Measurements from ENCODE around the gene XXYLT1.

DNA sequence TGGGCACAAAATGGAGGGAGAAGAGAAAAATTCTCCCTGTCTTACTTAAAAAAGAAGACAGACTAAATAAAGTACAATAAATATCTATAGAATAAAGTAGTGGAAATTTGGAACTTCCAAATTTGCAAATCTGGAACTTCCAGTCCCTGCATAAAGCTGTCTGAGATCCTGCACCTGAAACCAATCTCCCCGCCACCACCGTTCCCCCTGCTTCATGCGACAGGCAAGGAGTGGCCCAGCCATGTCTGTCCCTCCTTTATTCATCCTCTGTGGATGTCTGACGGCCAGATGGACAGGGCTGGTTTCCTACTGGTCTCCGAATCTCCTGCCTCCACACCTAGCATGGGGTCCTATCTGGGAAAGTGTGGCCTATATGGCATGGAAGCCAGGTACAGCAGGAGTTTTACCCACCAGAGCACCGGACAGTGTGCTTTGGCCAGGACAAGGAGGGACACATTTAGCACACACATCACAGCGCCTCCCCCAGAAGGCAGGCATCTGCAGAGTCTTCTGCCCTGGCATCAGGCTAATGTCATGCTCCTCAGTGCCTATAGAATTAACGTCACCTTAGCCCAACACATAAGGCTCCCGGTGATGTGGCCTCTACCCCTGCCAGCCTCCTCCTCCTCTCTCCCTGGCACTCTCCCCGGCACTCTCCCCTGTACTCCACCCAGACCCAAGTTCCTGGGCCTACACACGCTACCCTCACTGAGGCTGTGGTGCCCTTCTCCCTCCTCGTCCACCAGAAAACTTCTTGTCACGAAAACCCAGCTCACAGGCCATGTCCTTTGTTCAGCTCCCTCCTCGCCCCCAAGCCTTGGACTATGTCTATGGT, 170.8 kb downstream of the XXYLT1 start:
- TF ChIP-seq, protein P1, sequence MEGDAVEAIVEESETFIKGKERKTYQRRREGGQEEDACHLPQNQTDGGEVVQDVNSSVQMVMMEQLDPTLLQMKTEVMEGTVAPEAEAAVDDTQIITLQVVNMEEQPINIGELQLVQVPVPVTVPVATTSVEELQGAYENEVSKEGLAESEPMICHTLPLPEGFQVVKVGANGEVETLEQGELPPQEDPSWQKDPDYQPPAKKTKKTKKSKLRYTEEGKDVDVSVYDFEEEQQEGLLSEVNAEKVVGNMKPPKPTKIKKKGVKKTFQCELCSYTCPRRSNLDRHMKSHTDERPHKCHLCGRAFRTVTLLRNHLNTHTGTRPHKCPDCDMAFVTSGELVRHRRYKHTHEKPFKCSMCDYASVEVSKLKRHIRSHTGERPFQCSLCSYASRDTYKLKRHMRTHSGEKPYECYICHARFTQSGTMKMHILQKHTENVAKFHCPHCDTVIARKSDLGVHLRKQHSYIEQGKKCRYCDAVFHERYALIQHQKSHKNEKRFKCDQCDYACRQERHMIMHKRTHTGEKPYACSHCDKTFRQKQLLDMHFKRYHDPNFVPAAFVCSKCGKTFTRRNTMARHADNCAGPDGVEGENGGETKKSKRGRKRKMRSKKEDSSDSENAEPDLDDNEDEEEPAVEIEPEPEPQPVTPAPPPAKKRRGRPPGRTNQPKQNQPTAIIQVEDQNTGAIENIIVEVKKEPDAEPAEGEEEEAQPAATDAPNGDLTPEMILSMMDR (IDR thresholded peaks at IDR 0.05; ENCODE audit: low read depth, low read length, poor library complexity, severe bottlenecking) = no peak
- TF ChIP-seq EZH2phosphoT487 (IDR thresholded peaks at IDR 0.05; ENCODE audit: borderline replicate concordance, low read length) = no peak

All from DOHH2 (cell line).